RCC 7860 (cell line): ENCODE data around the gene SLCO3A1.

Experiments
- DNase-seq: peaks from one replicate; pipeline ENCODE4 v3.0.0-alpha.2; 2015; ENCODE audit warnings: low spot score
- FAIRE-seq: peaks from 2 replicates; lab custom pipeline; 2012; peaks lifted over from hg19 to GRCh38; lab: Jason Lieb, UNC

The SLCO3A1 gene

DNA sequence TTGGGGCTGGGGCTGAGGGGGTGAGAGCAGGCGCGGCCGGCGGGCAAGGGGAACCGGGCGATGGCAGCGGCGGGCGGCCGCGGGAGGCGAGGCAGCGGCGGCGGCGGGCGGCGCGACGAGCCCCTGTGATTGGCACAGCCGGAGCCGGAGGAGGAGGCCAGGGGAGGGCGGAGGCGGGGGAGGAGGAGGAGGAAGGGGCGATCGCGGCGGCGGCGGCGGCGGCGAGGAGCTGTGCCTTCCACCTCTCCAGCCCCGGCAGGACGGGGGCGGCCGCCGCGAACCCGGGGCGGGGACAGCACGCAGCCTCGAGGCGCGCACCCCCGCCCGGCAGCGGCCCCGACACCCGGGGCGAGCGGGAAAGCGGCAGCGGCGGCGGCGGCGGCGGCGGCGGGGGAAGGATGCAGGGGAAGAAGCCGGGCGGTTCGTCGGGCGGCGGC, at the start of gene SLCO3A1:
TSS of gene SLCO3A1 (plus strand) at position 198 of the 437 bp plus-strand sequence.
- FAIRE-seq (no peak), DNase-seq (peak; percentile 40)

DNA sequence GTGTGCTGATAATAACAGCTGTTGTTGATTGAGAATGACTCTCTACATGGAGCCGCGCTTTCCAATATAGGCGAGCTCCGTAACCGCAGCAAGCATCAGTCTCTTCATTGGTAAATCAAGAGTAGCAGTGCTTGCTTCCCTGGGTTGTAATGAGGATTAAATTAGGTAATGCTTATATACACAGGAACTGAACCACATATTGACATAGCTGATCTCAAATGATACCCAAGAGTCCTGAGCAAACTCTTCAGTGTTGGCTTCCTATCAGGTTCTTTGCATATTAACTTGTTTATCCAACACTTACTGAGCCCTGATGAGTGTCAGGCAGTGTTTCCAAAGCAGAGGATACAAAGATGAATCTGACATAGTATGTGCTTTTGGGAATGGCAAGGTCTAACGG, 46.4 kb upstream of the SLCO3A1 start:
- DNase-seq, result no peak
- no peak for FAIRE-seq

DNA sequence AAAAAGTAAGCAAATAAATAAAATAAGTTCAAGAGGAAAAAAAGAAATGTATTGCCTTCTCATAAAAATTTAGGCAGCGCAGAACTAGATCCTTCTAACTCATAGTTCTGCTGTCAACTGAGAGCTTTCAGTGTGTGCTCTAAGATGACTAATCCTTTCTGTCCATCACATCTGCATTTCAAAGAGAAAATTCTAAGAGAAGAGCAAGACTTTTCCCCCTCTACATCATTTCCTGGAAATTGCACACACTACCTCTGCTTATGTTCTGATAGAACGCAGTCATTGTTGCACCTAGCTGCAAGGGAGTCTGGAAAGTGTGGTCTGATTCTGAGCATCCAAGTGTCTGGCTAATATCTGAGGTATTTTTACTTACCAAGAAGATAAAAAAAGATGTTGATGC, 39.6 kb upstream of the SLCO3A1 start:
- DNase-seq (no peak), FAIRE-seq (no peak)

DNA sequence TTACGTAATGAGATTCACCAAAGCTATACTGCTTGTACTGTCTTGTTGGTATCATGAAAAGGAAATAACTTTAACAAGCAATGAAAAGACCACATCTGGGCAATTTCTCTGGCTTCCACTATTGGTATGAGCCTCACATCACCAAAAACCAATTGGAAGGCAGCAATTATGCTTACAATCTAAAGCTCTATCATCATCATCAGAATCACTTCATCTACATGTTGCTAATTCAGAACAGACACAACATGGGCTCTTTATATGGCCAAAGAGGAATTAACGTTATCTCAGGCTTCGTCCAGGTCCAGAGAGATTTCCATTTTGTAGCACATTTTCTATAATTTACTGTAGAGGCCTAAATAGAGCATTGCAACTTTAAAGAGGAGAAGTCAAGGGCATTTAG, 36.6 kb upstream of the SLCO3A1 start:
- DNase-seq, result no peak
- FAIRE-seq, result no peak

- DNase-seq, result no peak
- no peak for FAIRE-seq
Measured at GRCh38 chr15:91821458-91821857, 32.0 kb upstream of the SLCO3A1 start.

DNA sequence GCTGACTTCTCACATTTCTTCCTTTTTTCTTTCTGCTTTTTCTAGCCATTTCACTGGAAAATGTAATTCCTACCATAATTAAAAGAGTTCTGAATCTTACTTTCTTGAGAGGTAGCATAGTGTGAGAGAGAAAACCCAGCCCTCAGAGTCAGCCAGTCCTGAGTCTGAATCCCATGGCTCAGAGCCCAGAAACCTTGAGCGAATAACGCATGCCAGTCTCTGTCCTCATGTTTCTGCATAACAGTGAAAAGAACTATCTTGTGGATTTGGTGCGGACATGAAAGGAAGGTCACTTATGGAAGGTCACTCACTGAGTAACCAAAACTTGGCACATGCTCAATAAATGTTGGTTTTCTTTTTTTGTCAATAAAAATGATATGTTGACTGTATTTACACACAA, 29.3 kb upstream of the SLCO3A1 start:
- no peak for FAIRE-seq

DNA sequence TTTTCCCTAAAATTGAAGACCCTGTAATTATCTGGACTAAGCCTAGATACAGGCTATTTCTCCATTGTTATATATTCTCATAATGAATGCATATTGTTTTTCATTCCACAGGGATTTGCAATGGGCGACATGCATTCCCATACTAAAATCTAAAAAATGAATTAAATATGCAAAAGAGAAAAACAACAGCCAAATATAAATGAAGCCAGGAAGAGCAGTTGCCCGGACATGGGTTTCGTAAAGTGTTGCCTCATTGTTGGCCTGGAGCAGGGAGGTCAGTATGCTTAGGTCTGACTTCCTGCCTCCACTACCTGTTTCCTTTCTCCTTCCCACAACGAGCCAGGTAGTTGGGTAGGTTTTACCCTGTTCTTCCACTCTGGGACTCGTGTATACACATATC, 27.1 kb upstream of the SLCO3A1 start:
- FAIRE-seq, result no peak

More for the DNA sequence above, 29.3 kb upstream of the SLCO3A1 start:
- no peak for DNase-seq

DNA sequence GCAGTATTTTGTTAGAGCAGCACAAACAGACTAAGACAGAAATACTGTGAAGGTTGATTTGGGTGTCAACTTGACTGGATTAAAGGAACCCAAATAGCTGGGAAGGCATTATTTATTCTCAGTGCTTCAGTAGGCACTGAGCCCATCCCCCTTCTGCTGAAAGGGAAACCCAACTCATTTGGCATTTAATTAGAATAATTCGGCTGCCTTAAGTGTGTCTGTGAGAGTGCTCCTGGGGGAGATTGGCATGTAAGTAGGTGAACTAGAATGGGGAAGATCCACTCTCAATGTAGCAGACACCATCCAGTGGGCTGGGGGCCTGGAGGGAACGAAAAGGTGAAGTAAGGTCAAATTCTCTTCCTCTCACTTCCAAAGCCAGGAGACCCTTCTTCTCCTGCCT, 20.5 kb upstream of the SLCO3A1 start:
- FAIRE-seq (no peak), DNase-seq (no peak)

More for the DNA sequence above, 27.1 kb upstream of the SLCO3A1 start:
- no peak for DNase-seq

DNA sequence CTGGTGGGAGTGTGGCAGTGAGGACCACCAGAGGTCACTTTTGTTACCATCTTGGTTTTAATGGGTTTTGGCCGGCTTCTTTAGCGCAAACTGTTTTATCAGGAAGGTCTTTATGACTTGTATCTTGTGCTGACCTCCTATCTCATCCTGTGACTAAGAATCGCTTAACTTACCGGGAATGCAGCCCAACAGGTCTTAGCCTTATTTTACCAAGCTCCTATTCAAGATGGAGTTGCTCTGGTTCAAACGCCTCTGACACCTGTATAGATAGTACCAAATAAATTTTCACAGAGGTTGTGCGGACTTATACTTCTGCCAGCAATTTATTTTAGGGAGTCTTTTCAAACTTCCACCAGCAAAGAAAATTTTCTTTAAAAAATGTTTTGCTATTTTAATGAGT, 13.6 kb upstream of the SLCO3A1 start:
- no peak for DNase-seq
- no peak for FAIRE-seq

GRCh38 chr15:91841861-91842260, 11.6 kb upstream of the SLCO3A1 start:
- FAIRE-seq, result no peak

GRCh38 chr15:91844341-91844740, 9.2 kb upstream of the SLCO3A1 start:
- DNase-seq (no peak), FAIRE-seq (no peak)

More at GRCh38 chr15:91841861-91842260, 11.6 kb upstream of the SLCO3A1 start:
- no peak for DNase-seq

DNA sequence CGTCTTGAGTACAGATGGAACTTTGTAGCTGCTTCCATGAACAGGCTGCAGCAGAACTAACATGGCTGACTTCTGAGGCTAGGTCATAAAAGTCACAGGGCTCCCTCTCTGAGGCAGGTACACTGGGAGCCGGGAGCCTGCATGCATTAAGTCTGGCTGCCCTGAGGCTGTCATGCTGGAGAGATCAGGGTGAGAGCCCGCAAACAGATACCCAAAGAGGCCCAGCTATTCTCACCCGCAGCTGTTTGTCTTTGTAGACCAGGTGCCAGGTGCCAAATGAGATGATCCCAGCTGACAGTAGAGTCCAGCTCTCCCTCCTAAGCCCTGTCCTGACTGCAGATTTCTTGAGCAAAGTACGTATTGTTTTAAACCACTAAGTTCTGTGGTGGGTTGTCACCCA, 8.6 kb upstream of the SLCO3A1 start:
- FAIRE-seq (no peak), DNase-seq (no peak)

DNA sequence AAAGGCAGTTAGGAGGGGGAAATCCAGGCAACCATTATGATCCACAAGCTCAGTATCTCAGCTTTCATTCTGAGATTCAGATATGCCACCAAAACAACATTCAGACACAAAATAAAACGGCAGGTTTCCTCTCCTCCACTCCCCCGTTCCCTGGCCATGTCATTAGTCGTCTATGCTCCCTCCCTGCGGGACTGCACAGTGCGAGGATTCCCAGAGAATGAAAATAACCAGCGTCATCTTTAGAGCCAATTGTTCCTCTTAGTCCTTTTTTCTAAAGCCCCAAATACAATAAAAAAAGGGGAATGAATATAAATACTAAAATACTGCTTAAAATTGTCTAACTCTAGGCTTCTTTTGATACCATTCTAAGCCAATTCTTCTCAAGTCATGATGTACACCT, 7.8 kb upstream of the SLCO3A1 start:
- DNase-seq, result no peak
- FAIRE-seq, result no peak

GRCh38 chr15:91849180-91849579, 4.3 kb upstream of the SLCO3A1 start:
- no peak for FAIRE-seq
- no peak for DNase-seq

- DNase-seq (peak; percentile 34), FAIRE-seq (no peak)
Measured at GRCh38 chr15:91849749-91850161, 3.8 kb upstream of the SLCO3A1 start.

DNA sequence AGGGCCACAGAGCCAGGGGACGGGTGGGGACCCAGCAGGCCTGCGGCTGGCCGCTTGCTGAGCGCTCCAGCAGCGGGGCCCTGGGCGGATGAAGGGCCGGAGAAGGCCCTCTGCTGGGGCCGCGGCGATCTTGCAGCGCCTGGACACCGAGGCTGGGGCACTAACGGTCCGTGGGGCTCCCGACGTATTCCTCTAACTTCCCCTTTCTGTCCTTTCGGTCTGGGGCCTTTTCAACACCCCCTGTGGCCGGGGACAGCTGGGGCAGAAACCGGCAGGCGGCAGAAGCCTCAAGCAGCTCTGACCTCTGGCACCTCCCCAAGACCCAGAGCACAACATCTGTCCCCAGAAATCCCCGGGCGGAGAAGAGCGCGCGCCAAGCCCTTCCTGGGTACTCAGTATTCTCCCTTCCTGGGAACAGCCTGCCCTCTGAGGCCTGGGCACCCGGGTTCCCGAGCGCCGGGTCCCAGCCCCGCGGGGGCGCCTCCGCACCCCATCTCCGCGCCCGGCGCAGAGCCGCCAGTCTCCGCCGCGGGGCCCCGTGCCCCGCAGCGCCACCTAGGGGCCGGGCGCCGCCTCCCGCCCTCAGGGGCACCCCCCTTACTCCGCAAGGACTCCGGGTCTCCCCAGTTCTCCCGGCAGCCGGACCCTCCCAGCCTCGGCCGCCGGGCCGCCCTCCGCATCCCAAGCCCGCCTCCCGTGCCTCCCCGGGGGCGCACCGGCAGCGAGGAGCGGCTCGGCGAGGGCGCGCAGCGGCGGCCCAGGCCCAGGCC, 582 bp upstream of the SLCO3A1 start:
- DNase-seq (peak; percentile 53), FAIRE-seq (no peak)

GRCh38 chr15:91853948-91854638, 585 bp downstream of the SLCO3A1 start:
- no peak for FAIRE-seq
- DNase-seq, result no peak

DNA sequence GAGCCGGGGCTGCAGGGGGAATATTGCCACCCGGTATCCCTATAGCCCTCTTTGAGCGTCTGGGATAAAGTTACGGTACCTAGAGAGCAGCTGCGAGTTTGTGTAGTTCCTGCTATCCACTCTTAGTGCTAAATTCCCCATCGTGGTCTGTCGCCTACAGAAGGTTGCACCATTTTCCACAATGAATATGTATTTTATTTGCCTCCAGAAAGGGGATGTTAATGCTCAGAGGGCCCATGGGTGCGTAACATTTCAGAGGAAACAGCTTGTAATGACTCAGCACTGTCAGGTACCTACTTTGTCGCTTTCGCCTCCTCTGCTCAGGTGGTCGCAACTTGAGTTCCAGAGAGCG, 1.1 kb downstream of the SLCO3A1 start:
- FAIRE-seq (no peak), DNase-seq (no peak)

DNA sequence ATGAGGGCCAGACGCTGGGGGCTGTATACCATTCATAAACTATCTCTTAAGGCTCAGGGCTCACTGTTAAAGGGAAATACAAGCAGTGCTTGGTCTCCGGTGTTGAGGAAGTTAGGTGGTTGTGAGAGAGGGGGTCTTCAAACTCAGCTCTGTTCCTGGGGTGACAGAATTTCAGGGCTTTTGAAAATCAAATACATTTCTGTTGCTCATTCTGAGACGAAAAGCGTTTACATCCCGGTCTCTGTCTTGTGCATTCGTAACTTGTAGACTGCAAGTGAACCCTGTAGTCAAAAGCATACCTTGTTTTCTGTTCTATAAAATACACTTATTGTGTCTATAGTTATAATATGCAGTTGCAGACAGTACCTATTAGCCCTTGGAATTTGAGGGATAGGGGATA, 1.7 kb downstream of the SLCO3A1 start:
- FAIRE-seq (no peak), DNase-seq (no peak)

DNA sequence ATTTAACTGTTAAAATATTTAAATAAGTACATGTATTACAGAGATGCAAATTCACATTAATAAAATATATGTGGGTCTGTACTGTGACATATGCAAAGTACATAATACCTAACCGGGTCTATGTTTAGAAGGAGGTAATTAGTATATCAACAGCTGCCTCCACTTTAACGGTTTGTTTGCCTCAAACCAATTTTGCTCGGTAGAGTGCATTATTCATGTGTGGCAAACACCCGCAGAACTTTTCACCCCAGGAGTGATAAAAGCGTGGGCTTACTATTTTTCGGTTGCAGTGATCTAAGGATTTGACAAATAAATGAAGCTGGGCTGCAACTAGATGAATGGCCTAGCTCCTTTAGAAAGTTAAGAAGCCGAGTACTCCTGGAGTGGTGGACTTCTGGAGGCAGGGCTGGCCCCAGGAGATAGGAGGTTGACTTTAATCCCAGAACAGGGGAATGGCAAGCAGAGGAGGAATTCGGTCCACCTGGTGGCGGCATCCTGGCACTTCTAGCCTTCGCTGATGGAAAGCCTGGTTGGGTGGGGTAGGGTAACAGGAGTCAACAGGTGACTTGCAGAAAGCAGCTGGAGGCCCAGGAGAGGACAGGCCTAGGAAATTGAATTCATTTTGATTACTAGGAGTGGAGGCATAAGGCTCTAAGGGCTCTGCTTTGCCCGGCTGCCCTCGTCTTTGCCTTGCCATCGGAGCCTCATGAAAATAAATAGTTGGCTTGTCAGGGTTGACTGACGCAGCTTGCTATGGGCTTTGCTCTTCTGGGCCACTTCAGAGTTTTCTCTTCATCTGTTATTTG, 2.4 kb downstream of the SLCO3A1 start:
- FAIRE-seq, result no peak
- no peak for DNase-seq

DNA sequence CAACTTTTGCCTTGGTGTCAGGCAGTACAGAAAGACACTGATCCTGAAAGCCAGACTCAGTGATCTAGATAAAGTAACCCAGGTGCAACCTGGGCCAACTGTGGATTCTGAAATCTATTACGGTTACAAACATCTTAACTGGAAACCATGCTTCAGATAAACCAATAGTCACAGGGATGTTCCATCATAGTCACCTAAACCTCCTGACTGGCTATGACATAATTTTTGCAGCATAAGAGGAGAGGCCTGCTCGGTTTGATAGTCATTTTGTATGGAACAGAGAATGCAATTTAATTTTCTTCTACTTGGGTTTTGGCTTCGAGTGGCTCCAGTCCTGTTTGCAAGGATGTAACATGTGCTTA, 3.7 kb downstream of the SLCO3A1 start:
- FAIRE-seq, result no peak

DNA sequence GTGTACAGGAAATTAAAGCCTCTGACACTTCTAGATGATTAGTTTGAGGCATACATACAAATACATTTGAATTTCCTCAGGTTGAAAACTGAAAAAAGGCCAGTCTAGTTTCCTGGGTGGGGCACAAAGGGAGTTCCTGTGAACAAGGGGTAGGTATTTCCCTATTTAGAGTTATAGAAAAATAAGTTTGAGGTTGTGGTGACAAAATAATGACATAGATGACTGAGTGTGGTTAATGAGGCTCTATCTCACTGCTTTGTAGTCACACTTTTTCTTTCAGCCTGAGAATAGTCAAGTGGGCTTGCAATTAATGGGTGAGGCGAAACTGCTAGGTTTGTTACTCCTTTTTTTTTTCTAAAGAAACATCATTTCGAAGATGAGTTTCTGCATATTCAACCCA, 4.3 kb downstream of the SLCO3A1 start:
- FAIRE-seq, result no peak

More for the DNA sequence above, 3.7 kb downstream of the SLCO3A1 start:
- DNase-seq, result no peak

More for the DNA sequence above, 4.3 kb downstream of the SLCO3A1 start:
- DNase-seq, result no peak
